KMS-11 (cell line): Measurements from ENCODE around the gene GNLY.

ENCODE experiments used
- H2AFZ ChIP-seq: fragments of 200-600 bp; sonication (generic); 2 replicates; pipeline ENCODE4 v1.6.1; 2016; ENCODE audit warnings: antibody characterized with exemption, mixed run types, low read depth
- H3K27ac ChIP-seq: fragments of 200-600 bp; sonication (generic); 2 replicates; pipeline ENCODE4 v1.6.1; 2016; ENCODE audit warnings: mild to moderate bottlenecking, mixed run types
- H3K27me3 ChIP-seq: fragments of 200-600 bp; sonication (generic); 2 replicates; pipeline ENCODE4 v1.6.1; 2017; ENCODE audit warnings: mild to moderate bottlenecking, low read depth, mixed run types, moderate library complexity; ENCODE audit not compliant: insufficient read depth
- H3K36me3 ChIP-seq: fragments of 200-600 bp; sonication (generic); 2 replicates; pipeline ENCODE4 v1.6.1; 2017; ENCODE audit warnings: mild to moderate bottlenecking, mixed run types; ENCODE audit not compliant: insufficient read depth
- H3K4me1 ChIP-seq: fragments of 200-600 bp; sonication (generic); 2 replicates; pipeline ENCODE4 v1.6.1; 2016; ENCODE audit warnings: mild to moderate bottlenecking, low read depth, mixed run types; ENCODE audit not compliant: poor library complexity, severe bottlenecking
- H3K4me2 ChIP-seq: fragments of 200-600 bp; sonication (generic); 2 replicates; pipeline ENCODE4 v1.7.0; 2016; ENCODE audit warnings: mild to moderate bottlenecking, mixed run types
- H3K4me3 ChIP-seq: fragments of 200-600 bp; sonication (generic); IDR thresholded peaks from 2 replicates; pipeline ENCODE4 v1.6.1; 2017; ENCODE audit warnings: low read depth, low read length, mixed read lengths; ENCODE audit not compliant: insufficient read depth
- H3K79me2 ChIP-seq: fragments of 200-600 bp; sonication (generic); 2 replicates; pipeline ENCODE4 v1.6.1; 2016; ENCODE audit warnings: low read depth, mixed run types; ENCODE audit not compliant: insufficient read depth
- H3K9ac ChIP-seq: fragments of 200-600 bp; sonication (generic); 2 replicates; pipeline ENCODE4 v1.6.1; 2016; ENCODE audit warnings: mild to moderate bottlenecking, mixed run types
- H4K20me1 ChIP-seq: fragments of 200-600 bp; sonication (generic); 2 replicates; pipeline ENCODE4 v1.6.1; 2016; ENCODE audit warnings: mild to moderate bottlenecking, mixed run types; ENCODE audit not compliant: insufficient read depth
- TF ChIP-seq, protein P1 (sequence below): fragments of 200-600 bp; sonication (generic); conservative IDR thresholded peaks from 2 replicates; pipeline ENCODE4 v1.6.1; 2017; ENCODE audit warnings: low read depth, mild to moderate bottlenecking, antibody characterized with exemption, low read length, moderate library complexity, mixed read lengths

Gene GNLY

DNA sequence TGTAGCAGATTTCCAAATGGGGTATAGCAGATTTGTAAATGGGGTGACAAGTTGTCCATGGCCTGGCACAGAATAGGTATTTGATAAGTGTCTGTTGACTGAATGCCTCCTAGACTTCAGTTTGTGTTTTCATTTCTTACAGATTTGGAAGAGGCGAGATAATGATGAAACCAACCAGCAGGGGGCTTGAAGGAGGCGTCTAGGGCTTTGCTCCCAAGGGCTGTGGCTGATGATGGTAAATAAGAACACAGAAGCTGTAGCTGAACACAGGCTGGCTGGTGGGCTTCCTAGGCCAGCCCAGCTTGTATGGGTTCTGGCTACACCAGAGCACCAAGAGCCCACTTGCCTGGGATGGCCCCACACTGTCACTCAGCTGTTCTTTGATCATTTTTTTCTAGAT lies 45.5 kb upstream of the GNLY start:
- Histone ChIP-seq H3K9ac (no peak overlapping the region), H3K36me3 (peaks cover 19% of the 10 kb centered on the region; the same call in 1 of the 2 replicates), H3K4me3 (no peak overlapping the region), H2AFZ (no peak overlapping the region), H3K27ac (no peak overlapping the region; the same call in 1 of the 2 replicates), H3K27me3 (no peaks in the 10 kb centered on the region), H3K4me1 (peaks cover 57% of the 10 kb centered on the region), H3K4me2 (no peak overlapping the region), H4K20me1 (no peaks in the 10 kb centered on the region), H3K79me2 (peaks cover 4% of the 10 kb centered on the region)
- TF ChIP-seq, protein P1, sequence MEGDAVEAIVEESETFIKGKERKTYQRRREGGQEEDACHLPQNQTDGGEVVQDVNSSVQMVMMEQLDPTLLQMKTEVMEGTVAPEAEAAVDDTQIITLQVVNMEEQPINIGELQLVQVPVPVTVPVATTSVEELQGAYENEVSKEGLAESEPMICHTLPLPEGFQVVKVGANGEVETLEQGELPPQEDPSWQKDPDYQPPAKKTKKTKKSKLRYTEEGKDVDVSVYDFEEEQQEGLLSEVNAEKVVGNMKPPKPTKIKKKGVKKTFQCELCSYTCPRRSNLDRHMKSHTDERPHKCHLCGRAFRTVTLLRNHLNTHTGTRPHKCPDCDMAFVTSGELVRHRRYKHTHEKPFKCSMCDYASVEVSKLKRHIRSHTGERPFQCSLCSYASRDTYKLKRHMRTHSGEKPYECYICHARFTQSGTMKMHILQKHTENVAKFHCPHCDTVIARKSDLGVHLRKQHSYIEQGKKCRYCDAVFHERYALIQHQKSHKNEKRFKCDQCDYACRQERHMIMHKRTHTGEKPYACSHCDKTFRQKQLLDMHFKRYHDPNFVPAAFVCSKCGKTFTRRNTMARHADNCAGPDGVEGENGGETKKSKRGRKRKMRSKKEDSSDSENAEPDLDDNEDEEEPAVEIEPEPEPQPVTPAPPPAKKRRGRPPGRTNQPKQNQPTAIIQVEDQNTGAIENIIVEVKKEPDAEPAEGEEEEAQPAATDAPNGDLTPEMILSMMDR, result peak; percentile 87

DNA sequence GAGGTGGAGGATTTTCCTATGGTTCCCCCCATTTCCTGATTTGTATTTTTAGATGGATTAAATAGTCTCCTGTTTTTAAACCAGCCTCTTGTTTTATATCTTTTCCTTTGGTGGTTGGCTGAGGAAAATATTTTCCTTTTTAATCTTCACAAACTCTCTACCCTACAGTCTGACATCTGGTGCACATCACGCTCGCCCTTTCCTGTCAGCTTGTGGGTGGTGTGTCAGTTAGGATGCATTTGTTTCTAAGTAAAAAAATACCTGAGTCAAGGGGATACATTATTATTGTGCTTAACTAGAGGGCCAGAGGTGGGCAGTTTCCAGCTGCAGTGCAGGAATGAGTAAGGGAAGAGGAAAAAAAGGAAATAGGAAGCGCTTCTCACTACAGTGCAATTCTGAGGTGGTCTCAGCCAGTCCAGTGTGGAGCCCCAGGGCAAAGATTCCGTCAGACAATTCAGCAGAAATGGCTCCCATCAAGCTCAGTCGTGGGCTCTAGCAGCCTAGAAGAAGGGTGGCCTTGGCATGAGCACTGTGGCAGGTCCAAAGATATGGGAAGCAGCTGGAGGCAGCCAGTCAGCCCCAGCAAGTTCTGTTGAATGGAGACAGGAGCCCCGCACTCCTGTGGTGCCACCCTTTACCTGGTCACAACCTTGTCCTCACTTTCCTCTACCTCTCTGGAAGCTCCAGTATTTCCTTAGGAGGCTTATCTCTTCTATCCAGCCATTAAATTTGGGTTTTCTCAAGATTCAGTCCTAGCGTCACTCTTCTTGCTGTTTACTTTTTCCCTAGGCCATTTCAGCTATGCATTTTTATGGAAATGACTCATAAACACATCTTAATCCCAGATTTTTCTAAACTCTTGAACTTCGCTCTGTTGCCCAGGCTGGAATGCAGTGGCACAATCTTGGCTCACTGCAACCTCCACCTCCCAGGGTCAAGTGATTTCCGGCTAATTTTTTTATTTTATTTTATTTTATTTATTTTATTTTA lies 44.7 kb upstream of the GNLY start:
- no peak overlapping the region for H2AFZ ChIP-seq
- no peak overlapping the region for H3K27ac ChIP-seq
- H3K4me1 ChIP-seq, result peaks cover 48% of the 10 kb centered on the region
- H3K9ac ChIP-seq, result no peak overlapping the region
- H3K79me2 ChIP-seq, result no peaks in the 10 kb centered on the region
- H3K4me2 ChIP-seq, result no peak overlapping the region
- H3K36me3 ChIP-seq, result peaks cover 14% of the 10 kb centered on the region; the same call in 1 of the 2 replicates
- TF ChIP-seq, protein P1, result no peak
- H4K20me1 ChIP-seq, result no peaks in the 10 kb centered on the region
- no peaks in the 10 kb centered on the region for H3K27me3 ChIP-seq
- no peak overlapping the region for H3K4me3 ChIP-seq

GRCh38 chr2:85650456-85650855 lies 43.7 kb upstream of the GNLY start:
- H3K36me3 ChIP-seq, result peaks cover 8% of the 10 kb centered on the region; the same call in 1 of the 2 replicates
- H3K4me3 ChIP-seq, result no peak overlapping the region
- H3K79me2 ChIP-seq, result no peaks in the 10 kb centered on the region
- TF ChIP-seq, protein P1, result no peak
- no peak overlapping the region for H3K4me2 ChIP-seq
- peaks cover 39% of the 10 kb centered on the region for H3K4me1 ChIP-seq
- H4K20me1 ChIP-seq, result no peaks in the 10 kb centered on the region
- no peak overlapping the region for H3K27ac ChIP-seq
- H3K9ac ChIP-seq, result no peak overlapping the region
- no peak overlapping the region for H2AFZ ChIP-seq
- no peaks in the 10 kb centered on the region for H3K27me3 ChIP-seq

DNA sequence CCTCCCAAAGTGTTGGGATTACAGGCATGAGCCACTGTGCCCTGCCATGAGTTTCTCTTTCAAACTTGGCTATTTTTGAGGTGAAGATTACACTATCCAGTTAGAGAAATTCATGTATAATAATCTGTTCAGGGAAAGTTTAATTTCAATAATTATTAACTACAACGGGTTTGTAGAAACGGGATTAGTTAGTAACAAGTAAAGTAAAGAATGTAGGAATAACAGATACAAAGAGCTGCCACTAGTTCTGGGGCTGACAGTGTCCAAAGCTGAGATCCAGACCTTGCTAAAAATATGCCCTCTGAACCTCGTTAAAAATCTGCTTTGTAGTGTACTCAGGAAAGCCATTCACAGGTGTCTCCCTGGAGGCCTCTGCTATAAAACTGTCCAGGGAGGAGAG lies 43.1 kb upstream of the GNLY start:
- no peak overlapping the region for H3K4me3 ChIP-seq
- TF ChIP-seq, protein P1, result no peak
- no peak overlapping the region for H2AFZ ChIP-seq
- H3K4me2 ChIP-seq, result no peak overlapping the region
- H3K36me3 ChIP-seq, result peaks cover 1% of the 10 kb centered on the region; the same call in 1 of the 2 replicates
- H3K27me3 ChIP-seq, result no peaks in the 10 kb centered on the region
- H3K4me1 ChIP-seq, result peaks cover 39% of the 10 kb centered on the region
- no peak overlapping the region for H3K27ac ChIP-seq
- H3K79me2 ChIP-seq, result no peaks in the 10 kb centered on the region
- no peak overlapping the region for H3K9ac ChIP-seq
- no peaks in the 10 kb centered on the region for H4K20me1 ChIP-seq
